K562 (cell line): ENCODE data around the gene PBX2. TPM values are rescaled to one million over a fixed set of nuclear protein-coding genes. Genes with fewer than 3 reads are reported as not detected.

Experiments
- CBFB ChIP-seq: sonication (generic); formaldehyde crosslinking; IDR thresholded peaks from 2 replicates; pipeline ENCODE4 v1.4.0; 2020; ENCODE audit warnings: mild to moderate bottlenecking, missing genetic modification reagents
- E2F1 ChIP-seq: sonication (generic); formaldehyde crosslinking; IDR thresholded peaks from 2 replicates; pipeline ENCODE4 v1.8.1; 2023; ENCODE audit warnings: mild to moderate bottlenecking, missing genetic modification reagents, moderate library complexity
- KDM5B ChIP-seq: fragments of 200-600 bp; sonication (generic); IDR thresholded peaks from 2 replicates; pipeline ENCODE4 v1.6.1; 2012; ENCODE audit warnings: low read depth, mild to moderate bottlenecking, moderate library complexity, low read length, control low read depth, inconsistent platforms; ENCODE audit not compliant: insufficient replicate concordance
- MITF ChIP-seq: IDR thresholded peaks from 2 replicates; pipeline ENCODE4 v1.6.1; 2014; ENCODE audit warnings: antibody characterized with exemption
- MTF1 ChIP-seq: fragments of 250-450 bp; sonication (Bioruptor Pico); IDR thresholded peaks from 2 replicates; pipeline ENCODE4 v1.9.0; 2021; ENCODE audit warnings: moderate library complexity, mild to moderate bottlenecking, inconsistent platforms, borderline replicate concordance
- NFE2 ChIP-seq: IDR thresholded peaks from 2 replicates; pipeline ENCODE4 v1.6.1; 2014; ENCODE audit warnings: antibody characterized with exemption, low read depth
- PPARD ChIP-seq: fragments of 250-450 bp; sonication (Bioruptor Pico); IDR thresholded peaks from 2 replicates; pipeline ENCODE4 v1.8.0; 2022; ENCODE audit warnings: inconsistent platforms, mild to moderate bottlenecking, moderate library complexity
- PYGO2 ChIP-seq: fragments of 450-650 bp; IDR thresholded peaks from 2 replicates; pipeline ENCODE4 v1.6.1; 2016; ENCODE audit warnings: mild to moderate bottlenecking, missing genetic modification characterization, moderate library complexity, missing compliant biosample characterization
- THAP7 ChIP-seq: fragments of 250-450 bp; sonication (Bioruptor Pico); IDR thresholded peaks from 2 replicates; pipeline ENCODE4 v1.5.0; 2021
- polyA plus RNA-seq, 8 experiments: library from polyadenylated mRNA; depleted of rRNA in 4 of 8; stranded (reverse) in 5 of 8; unstranded in 3 of 8; fragments of >200 nt; fragmentation: Nextera tagmentation in 2 of 8; fragmentation: Illumina TruSeq in 1 of 8; extraction: Ambion mirVana in 2 of 8; extraction: Trizol in 1 of 8; gene quantifications; 2 replicates each; pipeline versions ENCODE4 v1.2.1 to v1.2.3, GENCODE V29; 2011 to 2014; ENCODE audit warnings: inconsistent platforms in 1 of 8, missing spikeins in 1 of 8
- total RNA-seq, 7 experiments: library from RNA; depleted of rRNA in 6 of 7; stranded (reverse); fragments of >200 nt in 6 of 7; fragmentation: Illumina TruSeq in 2 of 7; extraction: Trizol in 2 of 7; gene quantifications; 2 replicates each; pipeline versions ENCODE4 v1.2.1 to v1.2.3, GENCODE V29; 2011 to 2021; ENCODE audit warnings: low replicate concordance in 1 of 7
- TF ChIP-seq, protein P1 (sequence below): sonication (generic); IDR thresholded peaks from 2 replicates; pipeline ENCODE4 v1.6.1; 2016
- TF ChIP-seq, protein P2 (sequence below), 3 experiments: fragments of 200-800 bp in 1 of 3; sonication (Bioruptor generic) in 1 of 3; sonication (generic) in 1 of 3; formaldehyde crosslinking in 1 of 3; IDR thresholded peaks; 2 replicates each; pipeline versions ENCODE4 v1.6.1 to v1.8.0; 2016 to 2022; ENCODE audit warnings: mild to moderate bottlenecking in 2 of 3, missing compliant biosample characterization in 2 of 3, missing genetic modification characterization in 2 of 3, missing genetic modification reagents in 1 of 3
- TF ChIP-seq, protein P3 (sequence below): fragments of 250-450 bp; sonication (Bioruptor Pico); IDR thresholded peaks from 2 replicates; pipeline ENCODE4 v1.8.0; 2022; ENCODE audit warnings: inconsistent platforms
- TF ChIP-seq, protein P4 (sequence below): fragments of 250-450 bp; sonication (Bioruptor Pico); IDR thresholded peaks from 2 replicates; pipeline ENCODE4 v1.4.0; 2020

Gene PBX2
- total and polyA plus RNA-seq, 9 of the 15 experiments (the other 6 are each of a cell fraction or from before 2014, with no cell fraction given) = 1.9 to 134 (median 62.5) TPM

- no peak for TF ChIP-seq PYGO2 (tag)
- TF ChIP-seq THAP7 = 0 out of 2 replicates have a peak, but pooled peaks have one; percentile 19
- TF ChIP-seq CBFB = no peak
- TF ChIP-seq E2F1 (CRISPR knock-in tag) = no peak
- TF ChIP-seq KDM5B = no peak
- TF ChIP-seq, protein P1, sequence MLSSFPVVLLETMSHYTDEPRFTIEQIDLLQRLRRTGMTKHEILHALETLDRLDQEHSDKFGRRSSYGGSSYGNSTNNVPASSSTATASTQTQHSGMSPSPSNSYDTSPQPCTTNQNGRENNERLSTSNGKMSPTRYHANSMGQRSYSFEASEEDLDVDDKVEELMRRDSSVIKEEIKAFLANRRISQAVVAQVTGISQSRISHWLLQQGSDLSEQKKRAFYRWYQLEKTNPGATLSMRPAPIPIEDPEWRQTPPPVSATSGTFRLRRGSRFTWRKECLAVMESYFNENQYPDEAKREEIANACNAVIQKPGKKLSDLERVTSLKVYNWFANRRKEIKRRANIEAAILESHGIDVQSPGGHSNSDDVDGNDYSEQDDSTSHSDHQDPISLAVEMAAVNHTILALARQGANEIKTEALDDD = no peak
- no peak for TF ChIP-seq MITF
- TF ChIP-seq, protein P2, sequence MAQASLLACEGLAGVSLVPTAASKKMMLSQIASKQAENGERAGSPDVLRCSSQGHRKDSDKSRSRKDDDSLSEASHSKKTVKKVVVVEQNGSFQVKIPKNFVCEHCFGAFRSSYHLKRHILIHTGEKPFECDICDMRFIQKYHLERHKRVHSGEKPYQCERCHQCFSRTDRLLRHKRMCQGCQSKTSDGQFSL (CRISPR knock-in tag; IDR thresholded peaks at IDR 0.05) = no peak
- TF ChIP-seq, protein P2 (tag; IDR thresholded peaks at IDR 0.05) = no peak
- TF ChIP-seq, protein P3, sequence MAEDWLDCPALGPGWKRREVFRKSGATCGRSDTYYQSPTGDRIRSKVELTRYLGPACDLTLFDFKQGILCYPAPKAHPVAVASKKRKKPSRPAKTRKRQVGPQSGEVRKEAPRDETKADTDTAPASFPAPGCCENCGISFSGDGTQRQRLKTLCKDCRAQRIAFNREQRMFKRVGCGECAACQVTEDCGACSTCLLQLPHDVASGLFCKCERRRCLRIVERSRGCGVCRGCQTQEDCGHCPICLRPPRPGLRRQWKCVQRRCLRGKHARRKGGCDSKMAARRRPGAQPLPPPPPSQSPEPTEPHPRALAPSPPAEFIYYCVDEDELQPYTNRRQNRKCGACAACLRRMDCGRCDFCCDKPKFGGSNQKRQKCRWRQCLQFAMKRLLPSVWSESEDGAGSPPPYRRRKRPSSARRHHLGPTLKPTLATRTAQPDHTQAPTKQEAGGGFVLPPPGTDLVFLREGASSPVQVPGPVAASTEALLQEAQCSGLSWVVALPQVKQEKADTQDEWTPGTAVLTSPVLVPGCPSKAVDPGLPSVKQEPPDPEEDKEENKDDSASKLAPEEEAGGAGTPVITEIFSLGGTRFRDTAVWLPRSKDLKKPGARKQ (CRISPR knock-in tag) = no peak
- TF ChIP-seq NFE2 = no peak
- no peak for TF ChIP-seq PPARD
- TF ChIP-seq, protein P4, sequence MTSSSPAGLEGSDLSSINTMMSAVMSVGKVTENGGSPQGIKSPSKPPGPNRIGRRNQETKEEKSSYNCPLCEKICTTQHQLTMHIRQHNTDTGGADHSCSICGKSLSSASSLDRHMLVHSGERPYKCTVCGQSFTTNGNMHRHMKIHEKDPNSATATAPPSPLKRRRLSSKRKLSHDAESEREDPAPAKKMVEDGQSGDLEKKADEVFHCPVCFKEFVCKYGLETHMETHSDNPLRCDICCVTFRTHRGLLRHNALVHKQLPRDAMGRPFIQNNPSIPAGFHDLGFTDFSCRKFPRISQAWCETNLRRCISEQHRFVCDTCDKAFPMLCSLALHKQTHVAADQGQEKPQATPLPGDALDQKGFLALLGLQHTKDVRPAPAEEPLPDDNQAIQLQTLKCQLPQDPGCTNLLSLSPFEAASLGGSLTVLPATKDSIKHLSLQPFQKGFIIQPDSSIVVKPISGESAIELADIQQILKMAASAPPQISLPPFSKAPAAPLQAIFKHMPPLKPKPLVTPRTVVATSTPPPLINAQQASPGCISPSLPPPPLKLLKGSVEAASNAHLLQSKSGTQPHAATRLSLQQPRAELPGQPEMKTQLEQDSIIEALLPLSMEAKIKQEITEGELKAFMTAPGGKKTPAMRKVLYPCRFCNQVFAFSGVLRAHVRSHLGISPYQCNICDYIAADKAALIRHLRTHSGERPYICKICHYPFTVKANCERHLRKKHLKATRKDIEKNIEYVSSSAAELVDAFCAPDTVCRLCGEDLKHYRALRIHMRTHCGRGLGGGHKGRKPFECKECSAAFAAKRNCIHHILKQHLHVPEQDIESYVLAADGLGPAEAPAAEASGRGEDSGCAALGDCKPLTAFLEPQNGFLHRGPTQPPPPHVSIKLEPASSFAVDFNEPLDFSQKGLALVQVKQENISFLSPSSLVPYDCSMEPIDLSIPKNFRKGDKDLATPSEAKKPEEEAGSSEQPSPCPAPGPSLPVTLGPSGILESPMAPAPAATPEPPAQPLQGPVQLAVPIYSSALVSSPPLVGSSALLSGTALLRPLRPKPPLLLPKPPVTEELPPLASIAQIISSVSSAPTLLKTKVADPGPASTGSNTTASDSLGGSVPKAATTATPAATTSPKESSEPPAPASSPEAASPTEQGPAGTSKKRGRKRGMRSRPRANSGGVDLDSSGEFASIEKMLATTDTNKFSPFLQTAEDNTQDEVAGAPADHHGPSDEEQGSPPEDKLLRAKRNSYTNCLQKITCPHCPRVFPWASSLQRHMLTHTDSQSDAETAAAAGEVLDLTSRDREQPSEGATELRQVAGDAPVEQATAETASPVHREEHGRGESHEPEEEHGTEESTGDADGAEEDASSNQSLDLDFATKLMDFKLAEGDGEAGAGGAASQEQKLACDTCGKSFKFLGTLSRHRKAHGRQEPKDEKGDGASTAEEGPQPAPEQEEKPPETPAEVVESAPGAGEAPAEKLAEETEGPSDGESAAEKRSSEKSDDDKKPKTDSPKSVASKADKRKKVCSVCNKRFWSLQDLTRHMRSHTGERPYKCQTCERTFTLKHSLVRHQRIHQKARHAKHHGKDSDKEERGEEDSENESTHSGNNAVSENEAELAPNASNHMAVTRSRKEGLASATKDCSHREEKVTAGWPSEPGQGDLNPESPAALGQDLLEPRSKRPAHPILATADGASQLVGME (CRISPR knock-in tag) = no peak
- no peak for TF ChIP-seq MTF1
These were observed 22.7 kb downstream of the PBX2 start (continued) for GRCh38 chr6:32167154-32167760.
